Measurements from ENCODE around the gene QRICH1.

DNA sequence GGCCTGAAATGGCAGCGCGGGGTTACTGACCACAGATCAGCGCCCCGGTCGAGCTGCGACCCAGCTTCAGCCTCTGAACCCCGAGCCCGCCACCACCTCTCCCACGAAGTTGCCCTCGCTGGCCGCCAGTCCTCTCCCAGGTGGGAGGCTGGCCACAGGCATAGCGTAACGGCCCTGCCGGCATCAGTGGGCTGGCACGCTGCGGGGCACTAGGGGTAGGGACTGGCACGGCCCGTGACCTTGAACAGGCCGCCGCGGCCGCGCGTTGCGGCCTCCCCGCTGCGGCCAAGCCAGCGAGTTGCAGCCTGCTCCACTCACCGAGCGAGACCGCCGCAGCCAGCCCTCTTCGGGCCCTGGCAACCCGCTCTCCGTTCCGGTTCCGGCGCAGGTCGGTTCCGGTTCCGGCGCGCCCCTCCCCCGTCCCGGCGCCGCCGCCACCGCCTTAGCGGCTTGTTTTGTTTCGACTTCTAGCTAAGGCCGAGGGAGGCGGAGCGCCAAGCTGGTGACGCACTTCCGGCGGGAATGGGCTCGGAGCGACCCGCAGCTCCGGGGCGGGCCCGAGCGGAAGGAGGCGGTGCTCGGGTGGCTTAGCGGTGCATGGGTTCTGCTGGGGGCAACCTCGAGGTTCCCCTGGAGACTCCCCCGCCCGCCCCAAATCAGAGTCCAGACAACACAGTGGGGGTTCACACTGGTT is 26.7 kb upstream of the QRICH1 start, which contains the start of gene USP19:
- TF ChIP-seq CTCF (IDR thresholded peaks at IDR 0.05) (no peak), POLR2A (IDR thresholded peaks at IDR 0.05) (peak; percentile 85)
